Measurements from ENCODE around the gene COPG1.
A peak's percentile ranks its signal among the peaks of the same experiment; 100 is the strongest.

Gene COPG1

GRCh38 chr3:129317848-129318247 lies 68.4 kb downstream of the COPG1 start:
- H3K27ac ChIP-seq (ENCODE audit: low read depth, low read length) = no peak overlapping the region
- no peak overlapping the region for H3K4me3 ChIP-seq (ENCODE audit: low read depth in 1 of 5, low read length in 5 of 5)
- H3K36me3 ChIP-seq (ENCODE audit: control insufficient read depth in 5 of 5, insufficient read depth in 5 of 5, low read length in 5 of 5) = peaks cover 0 to 31% (median 27%) of the 10 kb centered on the region in 5 donors
- H3K9me3 ChIP-seq (ENCODE audit: control insufficient read depth in 5 of 5, low read length in 5 of 5) = no peaks in the 10 kb centered on the region
- H3K9ac ChIP-seq (ENCODE audit: low read length in 5 of 5) = peak overlapping the region in 1 of 5 donors; percentile 6
- peaks cover 5 to 41% (median 28%) of the 10 kb centered on the region in 5 donors for H3K4me1 ChIP-seq (ENCODE audit: control insufficient read depth in 5 of 5, insufficient read depth in 5 of 5, low read length in 5 of 5)
- H3K27me3 ChIP-seq (ENCODE audit: control insufficient read depth in 5 of 5, insufficient read depth in 4 of 5, low read length in 5 of 5) = no peaks in the 10 kb centered on the region

- H3K27ac ChIP-seq (ENCODE audit: low read depth, low read length) = no peak overlapping the region
- no peaks in the 10 kb centered on the region for H3K27me3 ChIP-seq (ENCODE audit: control insufficient read depth in 5 of 5, insufficient read depth in 4 of 5, low read length in 5 of 5)
- no peak overlapping the region for H3K4me3 ChIP-seq (ENCODE audit: low read depth in 1 of 5, low read length in 5 of 5)
- H3K36me3 ChIP-seq (ENCODE audit: control insufficient read depth in 5 of 5, insufficient read depth in 5 of 5, low read length in 5 of 5) = peaks cover 0 to 42% (median 32%) of the 10 kb centered on the region in 5 donors
- peaks cover 3 to 32% (median 21%) of the 10 kb centered on the region in 5 donors for H3K4me1 ChIP-seq (ENCODE audit: control insufficient read depth in 5 of 5, insufficient read depth in 5 of 5, low read length in 5 of 5)
- no peak overlapping the region for H3K9ac ChIP-seq (ENCODE audit: low read length in 5 of 5)
- H3K9me3 ChIP-seq (ENCODE audit: control insufficient read depth in 5 of 5, low read length in 5 of 5) = no peaks in the 10 kb centered on the region
Measured at GRCh38 chr3:129318921-129319320, 69.5 kb downstream of the COPG1 start.

DNA sequence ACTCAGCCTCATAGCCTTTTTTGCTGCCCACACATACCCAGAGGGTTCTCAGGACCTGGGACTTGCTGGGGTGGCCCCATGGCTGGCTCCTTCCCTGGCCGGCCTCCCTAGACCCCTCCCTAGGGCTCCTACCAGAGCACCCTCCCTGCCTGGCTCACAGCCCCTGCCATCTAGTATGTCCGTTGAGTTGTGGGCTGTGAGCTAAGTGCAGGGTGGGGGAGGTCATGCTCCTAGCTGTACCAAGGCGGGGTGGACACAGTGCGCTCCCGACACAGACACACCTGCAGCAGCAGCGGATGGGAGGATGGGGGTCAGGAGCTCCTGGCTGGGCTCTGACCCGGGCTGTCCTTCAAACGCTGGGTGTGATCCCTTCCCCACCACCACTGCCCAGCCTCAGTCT lies 70.9 kb downstream of the COPG1 start:
- Histone ChIP-seq H3K4me1 (ENCODE audit: control insufficient read depth in 5 of 5, insufficient read depth in 5 of 5, low read length in 5 of 5) (peaks cover 0 to 20% (median 13%) of the 10 kb centered on the region in 5 donors), H3K27me3 (ENCODE audit: control insufficient read depth in 5 of 5, insufficient read depth in 4 of 5, low read length in 5 of 5) (no peaks in the 10 kb centered on the region), H3K9me3 (ENCODE audit: control insufficient read depth in 5 of 5, low read length in 5 of 5) (no peaks in the 10 kb centered on the region), H3K36me3 (ENCODE audit: control insufficient read depth in 5 of 5, insufficient read depth in 5 of 5, low read length in 5 of 5) (peaks cover 0 to 55% (median 44%) of the 10 kb centered on the region in 5 donors), H3K4me3 (ENCODE audit: low read depth in 1 of 5, low read length in 5 of 5) (no peak overlapping the region), H3K9ac (ENCODE audit: low read length in 5 of 5) (no peak overlapping the region), H3K27ac (ENCODE audit: low read depth, low read length) (no peak overlapping the region)

DNA sequence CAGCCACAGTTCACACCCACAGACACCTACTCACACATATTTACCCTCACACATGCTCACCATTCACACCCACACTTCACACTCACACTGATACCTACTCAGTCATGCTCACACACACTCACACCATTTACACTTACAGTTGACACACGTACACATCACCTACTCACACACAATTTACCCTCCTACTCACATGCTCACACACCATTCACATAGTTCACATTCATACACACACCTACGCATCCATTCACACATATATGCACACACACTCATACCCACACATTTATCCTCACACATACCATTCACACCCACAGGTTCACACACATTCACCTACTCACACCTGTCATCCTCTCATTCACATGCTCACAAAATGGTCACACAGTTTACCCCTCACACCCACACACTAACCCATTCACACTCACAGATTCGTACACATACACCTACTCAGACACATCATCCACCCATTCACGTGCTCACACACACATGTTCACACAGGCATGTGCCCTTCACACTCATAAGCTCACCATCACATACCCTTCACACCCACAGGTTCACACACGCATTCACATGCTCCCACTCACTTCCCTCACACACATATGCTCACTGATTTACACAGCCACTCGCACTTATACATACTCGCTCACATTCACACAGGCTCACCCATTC lies 71.5 kb downstream of the COPG1 start:
- Histone ChIP-seq H3K9me3 (ENCODE audit: control insufficient read depth in 5 of 5, low read length in 5 of 5) (no peaks in the 10 kb centered on the region), H3K27me3 (ENCODE audit: control insufficient read depth in 5 of 5, insufficient read depth in 4 of 5, low read length in 5 of 5) (no peaks in the 10 kb centered on the region), H3K36me3 (ENCODE audit: control insufficient read depth in 5 of 5, insufficient read depth in 5 of 5, low read length in 5 of 5) (peaks cover 0 to 57% (median 44%) of the 10 kb centered on the region in 5 donors), H3K4me1 (ENCODE audit: control insufficient read depth in 5 of 5, insufficient read depth in 5 of 5, low read length in 5 of 5) (peaks cover 0 to 20% (median 13%) of the 10 kb centered on the region in 5 donors), H3K9ac (ENCODE audit: low read length in 5 of 5) (no peak overlapping the region), H3K4me3 (ENCODE audit: low read depth in 1 of 5, low read length in 5 of 5) (no peak overlapping the region), H3K27ac (ENCODE audit: low read depth, low read length) (no peak overlapping the region)

- Histone ChIP-seq H3K4me1 (ENCODE audit: control insufficient read depth in 5 of 5, insufficient read depth in 5 of 5, low read length in 5 of 5) (peaks cover 0 to 16% (median 8%) of the 10 kb centered on the region in 5 donors), H3K27me3 (ENCODE audit: control insufficient read depth in 5 of 5, insufficient read depth in 4 of 5, low read length in 5 of 5) (no peaks in the 10 kb centered on the region), H3K9me3 (ENCODE audit: control insufficient read depth in 5 of 5, low read length in 5 of 5) (no peaks in the 10 kb centered on the region), H3K4me3 (ENCODE audit: low read depth in 1 of 5, low read length in 5 of 5) (no peak overlapping the region), H3K9ac (ENCODE audit: low read length in 5 of 5) (no peak overlapping the region), H3K36me3 (ENCODE audit: control insufficient read depth in 5 of 5, insufficient read depth in 5 of 5, low read length in 5 of 5) (peaks cover 0 to 57% (median 44%) of the 10 kb centered on the region in 5 donors), H3K27ac (ENCODE audit: low read depth, low read length) (no peak overlapping the region)
Measured at GRCh38 chr3:129321887-129322286, 72.5 kb downstream of the COPG1 start.

DNA sequence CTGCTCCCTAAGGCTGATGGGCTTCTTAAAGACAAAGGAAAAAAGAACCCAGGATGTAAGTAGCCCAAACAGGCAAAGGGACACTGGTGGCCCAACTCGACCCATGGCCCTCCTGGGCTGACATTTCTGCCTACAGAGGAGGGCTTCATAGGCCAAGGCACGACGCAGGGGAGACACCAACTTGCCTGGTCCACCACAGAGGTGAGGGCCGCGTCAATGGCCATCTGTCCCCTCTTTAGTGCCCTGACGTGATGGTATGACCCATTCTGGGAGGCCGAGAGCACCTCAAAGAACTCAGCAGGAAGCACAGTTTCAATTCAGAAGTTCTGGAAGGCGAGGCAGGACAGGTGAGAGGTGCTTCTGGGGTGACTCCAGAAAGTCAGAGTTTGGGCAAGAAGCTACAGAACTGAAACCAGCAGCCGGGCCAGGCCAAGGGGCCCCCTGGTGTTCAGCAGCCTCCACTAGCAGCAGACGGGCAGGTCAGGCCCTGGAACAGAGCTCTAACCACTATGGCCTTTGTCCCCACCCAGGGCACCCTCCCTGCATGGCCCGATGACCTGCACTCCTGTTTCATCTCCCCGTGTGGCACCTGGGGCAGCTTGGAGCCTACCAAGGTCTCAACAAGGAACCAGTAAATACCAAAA lies 74.4 kb downstream of the COPG1 start:
- H3K27me3 ChIP-seq (ENCODE audit: control insufficient read depth in 5 of 5, insufficient read depth in 4 of 5, low read length in 5 of 5) = no peaks in the 10 kb centered on the region
- no peak overlapping the region for H3K4me3 ChIP-seq (ENCODE audit: low read depth in 1 of 5, low read length in 5 of 5)
- no peak overlapping the region for H3K27ac ChIP-seq (ENCODE audit: low read depth, low read length)
- H3K9me3 ChIP-seq (ENCODE audit: control insufficient read depth in 5 of 5, low read length in 5 of 5) = no peaks in the 10 kb centered on the region
- H3K4me1 ChIP-seq (ENCODE audit: control insufficient read depth in 5 of 5, insufficient read depth in 5 of 5, low read length in 5 of 5) = peaks cover 0 to 5% (median 0%) of the 10 kb centered on the region in 5 donors
- H3K36me3 ChIP-seq (ENCODE audit: control insufficient read depth in 5 of 5, insufficient read depth in 5 of 5, low read length in 5 of 5) = peaks cover 0 to 57% (median 44%) of the 10 kb centered on the region in 5 donors
- no peak overlapping the region for H3K9ac ChIP-seq (ENCODE audit: low read length in 5 of 5)

GRCh38 chr3:129324855-129325254 lies 75.4 kb downstream of the COPG1 start:
- H3K27ac ChIP-seq (ENCODE audit: low read depth, low read length) = no peak overlapping the region
- H3K27me3 ChIP-seq (ENCODE audit: control insufficient read depth in 5 of 5, insufficient read depth in 4 of 5, low read length in 5 of 5) = no peaks in the 10 kb centered on the region
- peaks cover 0 to 50% (median 41%) of the 10 kb centered on the region in 5 donors for H3K36me3 ChIP-seq (ENCODE audit: control insufficient read depth in 5 of 5, insufficient read depth in 5 of 5, low read length in 5 of 5)
- no peak overlapping the region for H3K9ac ChIP-seq (ENCODE audit: low read length in 5 of 5)
- no peak overlapping the region for H3K4me3 ChIP-seq (ENCODE audit: low read depth in 1 of 5, low read length in 5 of 5)
- no peaks in the 10 kb centered on the region for H3K4me1 ChIP-seq (ENCODE audit: control insufficient read depth in 5 of 5, insufficient read depth in 5 of 5, low read length in 5 of 5)
- H3K9me3 ChIP-seq (ENCODE audit: control insufficient read depth in 5 of 5, low read length in 5 of 5) = no peaks in the 10 kb centered on the region

DNA sequence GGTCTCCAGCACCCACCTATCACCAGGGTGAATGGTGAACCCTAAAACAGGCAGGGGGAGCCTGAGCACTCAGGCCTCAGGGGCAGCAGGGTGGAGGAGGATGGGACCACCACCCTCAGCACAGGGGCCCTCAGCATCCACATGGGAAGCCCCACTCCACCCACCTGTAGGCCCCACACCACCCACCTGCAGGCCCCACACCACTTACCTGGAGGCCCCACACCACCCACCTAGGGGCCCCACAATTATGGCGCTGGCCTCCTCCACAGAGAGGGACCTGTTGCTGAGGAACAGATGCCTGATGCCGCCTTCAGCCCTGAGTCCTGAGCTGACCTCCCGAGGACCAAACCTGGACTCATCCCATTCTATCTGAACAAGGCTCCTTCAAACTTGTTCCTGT lies 76.0 kb downstream of the COPG1 start:
- H3K9ac ChIP-seq (ENCODE audit: low read length in 5 of 5) = no peak overlapping the region
- H3K36me3 ChIP-seq (ENCODE audit: control insufficient read depth in 5 of 5, insufficient read depth in 5 of 5, low read length in 5 of 5) = peaks cover 0 to 45% (median 39%) of the 10 kb centered on the region in 5 donors
- H3K9me3 ChIP-seq (ENCODE audit: control insufficient read depth in 5 of 5, low read length in 5 of 5) = no peaks in the 10 kb centered on the region
- no peak overlapping the region for H3K27ac ChIP-seq (ENCODE audit: low read depth, low read length)
- no peaks in the 10 kb centered on the region for H3K4me1 ChIP-seq (ENCODE audit: control insufficient read depth in 5 of 5, insufficient read depth in 5 of 5, low read length in 5 of 5)
- H3K27me3 ChIP-seq (ENCODE audit: control insufficient read depth in 5 of 5, insufficient read depth in 4 of 5, low read length in 5 of 5) = no peaks in the 10 kb centered on the region
- no peak overlapping the region for H3K4me3 ChIP-seq (ENCODE audit: low read depth in 1 of 5, low read length in 5 of 5)

DNA sequence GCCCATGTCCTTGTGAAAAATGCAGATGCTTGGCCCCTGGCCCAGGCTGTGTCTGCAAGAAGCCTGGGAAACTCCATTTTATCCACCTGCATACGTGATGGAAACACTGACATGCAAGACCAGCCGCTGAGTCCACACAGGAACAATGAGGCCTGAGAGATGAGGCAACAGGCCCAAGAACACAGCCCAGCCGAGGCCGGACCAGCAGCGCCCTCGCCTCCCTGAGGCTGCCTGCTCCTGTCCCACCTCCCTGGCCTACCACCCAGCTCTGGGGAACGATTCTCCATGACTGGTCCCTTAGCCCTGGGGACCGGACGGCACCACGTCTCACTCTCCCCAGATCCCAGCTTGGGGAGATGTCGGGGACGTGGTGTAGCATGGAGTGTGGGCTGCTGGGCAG lies 76.7 kb downstream of the COPG1 start:
- Histone ChIP-seq H3K4me1 (ENCODE audit: control insufficient read depth in 5 of 5, insufficient read depth in 5 of 5, low read length in 5 of 5) (no peaks in the 10 kb centered on the region), H3K36me3 (ENCODE audit: control insufficient read depth in 5 of 5, insufficient read depth in 5 of 5, low read length in 5 of 5) (peaks cover 0 to 37% (median 31%) of the 10 kb centered on the region in 5 donors), H3K9ac (ENCODE audit: low read length in 5 of 5) (no peak overlapping the region), H3K27me3 (ENCODE audit: control insufficient read depth in 5 of 5, insufficient read depth in 4 of 5, low read length in 5 of 5) (no peaks in the 10 kb centered on the region), H3K4me3 (ENCODE audit: low read depth in 1 of 5, low read length in 5 of 5) (no peak overlapping the region), H3K9me3 (ENCODE audit: control insufficient read depth in 5 of 5, low read length in 5 of 5) (no peaks in the 10 kb centered on the region), H3K27ac (ENCODE audit: low read depth, low read length) (no peak overlapping the region)

- no peaks in the 10 kb centered on the region for H3K27me3 ChIP-seq (ENCODE audit: control insufficient read depth in 5 of 5, insufficient read depth in 4 of 5, low read length in 5 of 5)
- peaks cover 0 to 33% (median 26%) of the 10 kb centered on the region in 5 donors for H3K36me3 ChIP-seq (ENCODE audit: control insufficient read depth in 5 of 5, insufficient read depth in 5 of 5, low read length in 5 of 5)
- H3K4me3 ChIP-seq (ENCODE audit: low read depth in 1 of 5, low read length in 5 of 5) = no peak overlapping the region
- no peaks in the 10 kb centered on the region for H3K9me3 ChIP-seq (ENCODE audit: control insufficient read depth in 5 of 5, low read length in 5 of 5)
- no peak overlapping the region for H3K9ac ChIP-seq (ENCODE audit: low read length in 5 of 5)
- H3K27ac ChIP-seq (ENCODE audit: low read depth, low read length) = no peak overlapping the region
- H3K4me1 ChIP-seq (ENCODE audit: control insufficient read depth in 5 of 5, insufficient read depth in 5 of 5, low read length in 5 of 5) = no peaks in the 10 kb centered on the region
Measured at GRCh38 chr3:129326595-129326994, 77.2 kb downstream of the COPG1 start.

Data from subcutaneous abdominal adipose tissue (tissue), 5 donors.